H9 (cell line): ENCODE results near the gene MEIOSIN. TPM values are rescaled to one million over a fixed set of nuclear protein-coding genes. Genes with fewer than 3 reads are reported as not detected.
A peak's percentile ranks its signal among the peaks of the same experiment; 100 is the strongest.

Experiments
- DNase-seq: peaks from one replicate; pipeline ENCODE4 v3.0.0-alpha.2; 2017
- H2AFZ ChIP-seq: one replicate; pipeline ENCODE4 v1.6.1; 2013; ENCODE audit warnings: mild to moderate bottlenecking, low read length, control low read depth, moderate library complexity
- H2AK5ac ChIP-seq: 2 replicates; pipeline ENCODE4 v1.6.1; 2013; ENCODE audit warnings: low read length, control low read depth, mixed read lengths; ENCODE audit not compliant: insufficient read length
- H2BK120ac ChIP-seq: one replicate; pipeline ENCODE4 v1.6.1; 2013; ENCODE audit warnings: low read depth, mild to moderate bottlenecking, low read length, control low read depth, inconsistent platforms; ENCODE audit not compliant: poor library complexity, severe bottlenecking
- H2BK12ac ChIP-seq: 2 replicates; pipeline ENCODE4 v1.6.1; 2013; ENCODE audit warnings: low read length, control low read depth, mixed read lengths, low read depth; ENCODE audit not compliant: insufficient read length
- H2BK15ac ChIP-seq: 2 replicates; pipeline ENCODE4 v1.6.1; 2013; ENCODE audit warnings: low read depth, low read length, control low read depth
- H2BK20ac ChIP-seq: one replicate; pipeline ENCODE4 v1.6.1; 2013; ENCODE audit warnings: low read depth, mild to moderate bottlenecking, low read length, control low read depth, inconsistent platforms; ENCODE audit not compliant: poor library complexity, severe bottlenecking
- H2BK5ac ChIP-seq: 2 replicates; pipeline ENCODE4 v1.6.1; 2013; ENCODE audit warnings: low read length, control low read depth, mixed read lengths; ENCODE audit not compliant: insufficient read length
- H3K14ac ChIP-seq: 2 replicates; pipeline ENCODE4 v1.6.1; 2013; ENCODE audit warnings: low read length, control low read depth; ENCODE audit not compliant: insufficient read depth
- H3K18ac ChIP-seq: 2 replicates; pipeline ENCODE4 v1.6.1; 2013; ENCODE audit warnings: low read depth, mild to moderate bottlenecking, mixed read lengths, low read length, control low read depth; ENCODE audit not compliant: insufficient read length
- H3K23ac ChIP-seq: 2 replicates; pipeline ENCODE4 v1.6.1; 2013; ENCODE audit warnings: low read length, control low read depth, mixed read lengths, low read depth; ENCODE audit not compliant: insufficient read length
- H3K23me2 ChIP-seq: 2 replicates; pipeline ENCODE4 v1.6.1; 2013; ENCODE audit warnings: low read depth, mild to moderate bottlenecking, mixed read lengths, low read length, control low read depth; ENCODE audit not compliant: insufficient read length, poor library complexity, severe bottlenecking
- H3K27ac ChIP-seq: 2 replicates; pipeline ENCODE4 v1.5.1; 2013; ENCODE audit warnings: low read length, control low read depth, mixed read lengths, low read depth; ENCODE audit not compliant: insufficient read length
- H3K27me3 ChIP-seq: 2 replicates; pipeline ENCODE4 v1.6.1; 2013; ENCODE audit warnings: low read length, control low read depth, inconsistent platforms; ENCODE audit not compliant: insufficient read depth
- H3K4ac ChIP-seq: 2 replicates; pipeline ENCODE4 v1.6.1; 2013; ENCODE audit warnings: low read depth, mild to moderate bottlenecking, control low read depth, inconsistent platforms, low read length, moderate library complexity
- H3K4me1 ChIP-seq: 2 replicates; pipeline ENCODE4 v1.6.1; 2013; ENCODE audit warnings: low read length, control low read depth, inconsistent platforms; ENCODE audit not compliant: insufficient read depth
- H3K4me2 ChIP-seq: 2 replicates; pipeline ENCODE4 v1.6.1; 2013; ENCODE audit warnings: low read length, control low read depth, mixed read lengths; ENCODE audit not compliant: insufficient read length, insufficient read depth
- H3K56ac ChIP-seq: 2 replicates; pipeline ENCODE4 v1.6.1; 2013; ENCODE audit warnings: low read depth, mild to moderate bottlenecking, mixed read lengths, low read length, control low read depth; ENCODE audit not compliant: insufficient read length
- H3K79me1 ChIP-seq: 2 replicates; pipeline ENCODE4 v1.6.1; 2013; ENCODE audit warnings: low read depth, mild to moderate bottlenecking, moderate library complexity, low read length, control low read depth, inconsistent platforms; ENCODE audit not compliant: insufficient read depth, poor library complexity, severe bottlenecking
- H3K79me2 ChIP-seq: 2 replicates; pipeline ENCODE4 v1.6.1; 2013; ENCODE audit warnings: low read length, control low read depth, inconsistent platforms; ENCODE audit not compliant: insufficient read depth
- H3K9ac ChIP-seq: 2 replicates; pipeline ENCODE4 v1.6.1; 2013; ENCODE audit warnings: low read length, control low read depth, mixed read lengths; ENCODE audit not compliant: insufficient read length; ENCODE audit errors: extremely low read depth
- H3K9me3 ChIP-seq: one replicate; pipeline ENCODE4 v1.6.1; 2013; ENCODE audit warnings: low read depth, low read length, inconsistent platforms; ENCODE audit not compliant: control insufficient read depth
- H3T11ph ChIP-seq: one replicate; pipeline ENCODE4 v1.6.1; 2013; ENCODE audit warnings: mild to moderate bottlenecking, low read length, control low read depth, inconsistent platforms
- H4K20me1 ChIP-seq: one replicate; pipeline ENCODE4 v1.6.1; 2013; ENCODE audit not compliant: control insufficient read depth, insufficient read length, insufficient read depth
- H4K5ac ChIP-seq: 2 replicates; pipeline ENCODE4 v1.6.1; 2013; ENCODE audit warnings: low read depth, mild to moderate bottlenecking, mixed read lengths, low read length, control low read depth; ENCODE audit not compliant: insufficient read length
- H4K8ac ChIP-seq: replicated peaks from 2 replicates; pipeline ENCODE4 v1.6.1; 2013; ENCODE audit warnings: low read length, control low read depth, mixed read lengths, low read depth; ENCODE audit not compliant: insufficient read length
- H4K91ac ChIP-seq: 2 replicates; pipeline ENCODE4 v1.6.1; 2013; ENCODE audit warnings: low read depth, mild to moderate bottlenecking, moderate library complexity, mixed read lengths, low read length, control low read depth; ENCODE audit not compliant: insufficient read length
- H3K27ac Mint-ChIP-seq, 3 experiments: 2 replicates in 2 of 3; 3 replicates in 1 of 3; pipeline ENCODE4 v1.8.0; 2020 to 2021; ENCODE audit warnings: mixed read lengths in 3 of 3, mild to moderate bottlenecking in 1 of 3, moderate library complexity in 1 of 3
- H3K27me3 Mint-ChIP-seq: 2 replicates; pipeline ENCODE4 v1.8.0; 2021; ENCODE audit warnings: low read depth, mild to moderate bottlenecking, moderate library complexity, mixed read lengths
- H3K36me3 Mint-ChIP-seq, 3 experiments: 2 replicates in 2 of 3; 3 replicates in 1 of 3; pipeline ENCODE4 v1.8.0; 2020 to 2021; ENCODE audit warnings: low read depth in 3 of 3, mixed read lengths in 3 of 3; ENCODE audit not compliant: insufficient read depth in 1 of 3
- H3K4me1 Mint-ChIP-seq, 2 experiments: 2 replicates each; pipeline ENCODE4 v1.8.0; 2020; ENCODE audit warnings: mixed read lengths in 2 of 2
- H3K4me3 Mint-ChIP-seq, 2 experiments: 2 replicates in 1 of 2; 3 replicates in 1 of 2; pipeline ENCODE4 v1.8.0; 2020 to 2021; ENCODE audit warnings: mild to moderate bottlenecking in 2 of 2, mixed read lengths in 2 of 2, moderate library complexity in 1 of 2
- H3K9me3 Mint-ChIP-seq, 2 experiments: 2 replicates in 1 of 2; 3 replicates in 1 of 2; pipeline ENCODE4 v1.8.0; 2020; ENCODE audit warnings: mild to moderate bottlenecking in 2 of 2, mixed read lengths in 2 of 2, moderate library complexity in 1 of 2
- CTCF ChIP-seq: fragments of 200-600 bp; sonication (generic); conservative IDR thresholded peaks from 3 replicates; pipeline ENCODE4 v1.8.0; 2021; ENCODE audit warnings: antibody characterized with exemption, mild to moderate bottlenecking
- WGBS: extraction: QIAGEN DNeasy Blood & Tissue Kit; methylation state at CpG from one replicate; pipeline ENCODE4 v1.1.7; 2013; ENCODE audit warnings: missing lambda C conversion rate, low lambda C conversion rate, mixed read lengths; ENCODE audit not compliant: insufficient read length; ENCODE audit errors: extremely low coverage; 5-methylcytosine and 5-hydroxymethylcytosine counted together
- total RNA-seq: library from RNA; stranded (reverse); gene quantifications from 2 replicates; pipeline ENCODE4 v1.2.1, GENCODE V29; 2021

The MEIOSIN gene
- total RNA-seq, 1 experiment from 2014 or later: not detected

- Mint-ChIP-seq H3K27ac (peak overlapping the region in 1 of 3 experiments; percentile 94; a peak in 1 of 7 replicates), H3K4me1 (peaks cover 23 to 42% of the 10 kb centered on the region in 2 experiments), H3K9me3 (no peaks in the 10 kb centered on the region), H3K27me3 (peaks cover 18% of the 10 kb centered on the region), H3K36me3 (peaks cover 14 to 43% (median 37%) of the 10 kb centered on the region in 3 experiments), H3K4me3 (peak overlapping the region in 1 of 2 experiments; percentile 35; a peak in 1 of 5 replicates)
- no peak overlapping the region for H4K8ac ChIP-seq
- no peak overlapping the region for H2BK15ac ChIP-seq
- peak; percentile 36 for DNase-seq
- no peaks in the 10 kb centered on the region for H3K79me2 ChIP-seq
- no peak overlapping the region for H4K5ac ChIP-seq
- H3K9ac ChIP-seq: no peak overlapping the region
- no peak overlapping the region for H2AK5ac ChIP-seq
- H3K23ac ChIP-seq: no peak overlapping the region
- no peak overlapping the region for H4K91ac ChIP-seq
- no peak overlapping the region for H3K4ac ChIP-seq
- no peak overlapping the region for H3T11ph ChIP-seq
- no peaks in the 10 kb centered on the region for H3K9me3 ChIP-seq
- H3K4me1 ChIP-seq: peaks cover 3% of the 10 kb centered on the region; the same call in 1 of the 2 replicates
- no peak overlapping the region for H2BK12ac ChIP-seq
- no peaks in the 10 kb centered on the region for H4K20me1 ChIP-seq
- no peak overlapping the region for H2AFZ ChIP-seq
- H3K27me3 ChIP-seq: no peaks in the 10 kb centered on the region; the same call in 1 of the 2 replicates
- no peak overlapping the region for H3K4me2 ChIP-seq
- H3K79me1 ChIP-seq: no peaks in the 10 kb centered on the region
- H2BK5ac ChIP-seq: no peak overlapping the region
- H3K14ac ChIP-seq: no peak overlapping the region
- H3K23me2 ChIP-seq: peaks cover 6% of the 10 kb centered on the region
- no peak overlapping the region for H3K27ac ChIP-seq
- H3K56ac ChIP-seq: no peak overlapping the region
- WGBS: no CpG with 5 or more reads among the region's 26 CpGs
- no peak overlapping the region for H2BK120ac ChIP-seq
- no peak overlapping the region for H3K18ac ChIP-seq
- no peak for TF ChIP-seq CTCF
- H2BK20ac ChIP-seq: no peak overlapping the region
These were observed 49.9 kb downstream of the MEIOSIN start for GRCh38 chr19:45782820-45783785.
